Left renal cortex interstitium (tissue), 4 donors: Measurements from ENCODE around the gene OR9I1. TPM values are rescaled to one million over a fixed set of nuclear protein-coding genes. Genes with fewer than 3 reads are reported as not detected.

Experiments used
- DNase-seq, 4 donors: peaks; one replicate each; pipeline ENCODE4 v3.0.0-alpha.2; 2013; ENCODE audit warnings: low read depth in 4 of 4, low spot score in 2 of 4, missing footprints in 1 of 4
- polyA plus RNA-seq, 4 donors: library from polyadenylated mRNA; unstranded; fragments of 120-200 nt; gene quantifications; one replicate each; pipeline ENCODE4 v1.2.1, GENCODE V29; 2013; ENCODE audit not compliant: insufficient read length in 4 of 4

The OR9I1 gene, protein sequence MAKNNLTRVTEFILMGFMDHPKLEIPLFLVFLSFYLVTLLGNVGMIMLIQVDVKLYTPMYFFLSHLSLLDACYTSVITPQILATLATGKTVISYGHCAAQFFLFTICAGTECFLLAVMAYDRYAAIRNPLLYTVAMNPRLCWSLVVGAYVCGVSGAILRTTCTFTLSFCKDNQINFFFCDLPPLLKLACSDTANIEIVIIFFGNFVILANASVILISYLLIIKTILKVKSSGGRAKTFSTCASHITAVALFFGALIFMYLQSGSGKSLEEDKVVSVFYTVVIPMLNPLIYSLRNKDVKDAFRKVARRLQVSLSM
- not detected for polyA plus RNA-seq

DNA sequence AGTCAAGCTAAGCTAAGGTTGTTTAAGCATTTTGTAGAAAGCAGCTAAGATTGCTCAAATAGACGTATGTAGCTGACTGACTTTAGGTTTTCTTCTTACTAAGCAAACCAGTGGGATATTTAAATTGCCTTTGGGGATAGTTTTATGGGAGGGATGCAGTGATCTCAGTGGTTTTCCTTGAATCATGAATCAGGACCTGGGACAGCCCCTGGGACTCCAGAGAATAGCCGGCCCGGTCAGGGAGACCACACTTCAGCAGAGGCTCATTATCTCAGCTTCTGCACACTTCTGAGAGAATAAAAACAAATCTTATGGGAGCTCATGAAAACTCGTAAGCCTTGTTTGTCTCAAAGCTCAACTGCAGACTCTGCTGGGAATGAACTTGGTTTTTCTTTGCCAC is at the start of gene OR9I1:
OR9I1 (minus strand) TSS at position 62 of the 400 bp plus-strand sequence. CDS start 6,086 bp downstream, outside the sequence.
- DNase-seq: no peak

DNA sequence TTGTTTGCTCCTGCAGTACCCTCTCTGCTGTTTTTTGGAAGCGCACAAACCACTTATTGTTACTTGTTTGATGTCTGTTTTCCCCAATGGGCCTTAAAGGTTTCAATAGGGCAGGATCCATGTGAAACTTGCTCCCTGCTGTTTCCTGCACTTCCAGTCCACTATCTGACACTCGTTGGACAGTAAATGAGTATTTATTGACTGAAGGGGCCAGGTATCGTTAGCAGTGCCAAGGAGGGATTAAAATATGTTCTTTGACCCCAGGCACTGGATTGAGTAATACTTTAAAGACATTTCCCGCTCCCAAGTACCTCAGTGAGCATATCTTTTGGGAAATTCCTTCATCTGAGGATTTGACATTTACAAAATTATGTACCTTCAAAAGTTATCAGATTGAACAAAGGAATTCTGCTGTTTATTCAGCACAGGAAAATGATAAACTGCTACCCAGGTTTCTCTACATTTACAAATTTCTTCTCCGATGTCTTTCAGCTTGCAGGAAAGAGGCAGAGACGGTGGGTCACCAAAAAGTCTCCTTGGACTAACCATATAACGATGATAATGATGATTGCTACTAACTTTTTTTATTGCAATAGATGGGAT is 40.3 kb upstream of the OR9I1 start:
- no peak for DNase-seq

DNA sequence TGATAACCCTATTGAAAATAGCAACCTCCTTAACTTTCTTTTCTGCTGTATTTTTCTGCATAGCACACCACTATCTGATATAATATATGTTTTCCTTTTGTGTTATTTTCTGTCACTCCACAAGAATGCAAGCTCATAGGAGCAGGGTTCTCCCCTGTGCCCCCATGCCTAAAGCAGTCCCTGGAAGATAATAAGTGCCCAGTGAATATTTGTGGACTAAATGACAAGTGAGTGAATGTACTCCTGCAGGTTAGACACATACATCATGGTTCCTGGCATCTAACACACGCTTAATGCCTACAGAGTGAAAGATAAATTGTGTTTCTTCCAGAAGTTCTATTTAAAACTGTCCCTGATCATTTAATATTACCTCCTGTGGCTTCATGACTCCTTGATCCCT is 39.7 kb upstream of the OR9I1 start:
- no peak for DNase-seq

DNA sequence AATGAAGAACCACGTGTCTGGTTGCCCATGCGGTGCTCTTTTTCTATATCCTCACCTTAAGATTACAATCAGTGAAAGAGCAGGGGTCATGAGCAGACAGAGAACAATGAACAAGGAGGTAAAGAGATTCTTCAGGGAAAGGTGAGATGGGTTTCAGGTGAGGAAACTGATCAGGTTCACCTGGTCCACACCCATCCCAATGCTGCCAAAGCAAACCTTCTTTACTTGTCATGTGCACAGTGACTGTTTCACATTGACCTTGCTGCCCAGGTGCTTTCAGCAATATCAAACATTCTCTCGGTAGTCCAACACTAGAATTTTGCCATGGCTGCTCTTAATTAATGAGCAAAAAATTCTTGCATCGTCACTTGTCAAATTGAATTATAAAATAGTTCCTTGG is 39.1 kb upstream of the OR9I1 start:
- no peak for DNase-seq

DNA sequence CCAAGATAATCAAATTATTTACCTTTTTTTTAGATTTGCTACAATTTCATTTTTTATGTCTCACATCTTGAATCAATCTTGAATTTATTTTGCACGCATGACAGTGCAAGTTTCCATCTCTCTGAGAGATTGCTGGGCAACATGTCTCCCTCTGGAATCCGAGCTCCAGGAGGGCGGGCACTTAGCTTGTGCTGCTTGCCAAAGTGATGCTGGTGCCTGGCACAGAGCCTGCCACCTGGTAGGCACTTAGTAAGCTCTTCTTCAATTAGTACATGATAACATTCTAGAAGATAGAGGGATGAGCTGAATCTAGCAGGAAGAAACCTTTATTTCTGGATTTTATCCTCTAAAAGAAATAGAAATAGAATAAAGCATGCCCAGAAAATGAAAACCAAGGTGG is 27.5 kb upstream of the OR9I1 start:
- DNase-seq: no peak

DNA sequence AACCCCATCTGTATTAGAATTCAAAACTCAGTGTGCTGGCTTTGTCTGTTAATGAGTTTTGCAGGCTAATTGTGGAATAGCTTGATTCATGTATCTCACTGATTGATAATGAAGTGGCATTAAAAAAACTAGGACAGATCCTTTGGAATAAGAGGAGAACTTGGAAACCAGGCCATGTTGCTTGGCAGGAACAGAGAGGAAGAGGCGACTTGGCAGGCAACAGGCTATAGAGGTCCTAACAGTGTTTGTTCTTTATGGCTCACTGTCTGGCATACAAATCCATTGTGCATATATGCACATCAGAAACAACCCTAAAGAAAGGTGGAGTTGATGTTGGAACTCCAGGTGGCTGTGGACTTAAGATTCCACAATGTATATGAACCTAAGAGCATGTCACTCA is 17.4 kb upstream of the OR9I1 start:
- no peak for DNase-seq

DNA sequence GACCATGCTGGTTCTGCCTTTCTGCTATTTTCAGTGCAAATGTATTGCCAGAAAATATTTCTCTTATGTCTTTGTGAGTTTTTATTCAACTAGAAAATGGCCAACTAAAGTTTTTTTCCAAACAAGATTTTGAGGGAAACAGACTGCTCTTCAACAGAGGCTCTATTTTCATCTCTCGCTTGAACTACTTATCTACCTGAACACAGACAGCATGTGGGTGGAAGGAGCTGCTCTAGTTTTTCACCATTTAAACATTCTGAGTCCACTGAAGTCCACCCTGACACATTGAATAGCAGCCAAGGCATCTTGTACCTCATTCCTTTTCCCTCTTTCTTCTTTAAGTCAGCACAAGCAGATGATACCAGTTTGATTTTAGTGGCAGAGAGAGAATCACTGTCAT is 9.8 kb upstream of the OR9I1 start:
- DNase-seq: no peak

DNA sequence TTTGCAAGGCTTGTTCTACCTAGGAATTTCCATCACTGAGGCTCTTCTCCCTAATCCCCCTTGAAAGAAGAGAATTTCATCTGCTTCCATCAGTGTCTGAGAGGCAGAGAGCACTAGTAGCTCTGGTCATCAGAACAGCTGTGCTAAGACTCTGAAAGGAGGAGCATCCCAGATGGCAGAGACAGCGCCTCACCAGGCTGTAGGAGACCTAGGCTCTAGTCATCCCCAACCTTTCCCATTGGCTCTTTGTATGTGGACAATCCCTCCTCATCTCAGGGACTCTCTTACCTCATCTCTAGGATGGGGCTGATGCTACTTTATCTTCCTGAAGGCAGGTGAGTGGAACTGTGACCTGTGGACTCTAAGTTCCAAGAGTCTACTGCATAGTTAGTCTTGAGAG is 8.8 kb upstream of the OR9I1 start:
- DNase-seq: no peak

DNA sequence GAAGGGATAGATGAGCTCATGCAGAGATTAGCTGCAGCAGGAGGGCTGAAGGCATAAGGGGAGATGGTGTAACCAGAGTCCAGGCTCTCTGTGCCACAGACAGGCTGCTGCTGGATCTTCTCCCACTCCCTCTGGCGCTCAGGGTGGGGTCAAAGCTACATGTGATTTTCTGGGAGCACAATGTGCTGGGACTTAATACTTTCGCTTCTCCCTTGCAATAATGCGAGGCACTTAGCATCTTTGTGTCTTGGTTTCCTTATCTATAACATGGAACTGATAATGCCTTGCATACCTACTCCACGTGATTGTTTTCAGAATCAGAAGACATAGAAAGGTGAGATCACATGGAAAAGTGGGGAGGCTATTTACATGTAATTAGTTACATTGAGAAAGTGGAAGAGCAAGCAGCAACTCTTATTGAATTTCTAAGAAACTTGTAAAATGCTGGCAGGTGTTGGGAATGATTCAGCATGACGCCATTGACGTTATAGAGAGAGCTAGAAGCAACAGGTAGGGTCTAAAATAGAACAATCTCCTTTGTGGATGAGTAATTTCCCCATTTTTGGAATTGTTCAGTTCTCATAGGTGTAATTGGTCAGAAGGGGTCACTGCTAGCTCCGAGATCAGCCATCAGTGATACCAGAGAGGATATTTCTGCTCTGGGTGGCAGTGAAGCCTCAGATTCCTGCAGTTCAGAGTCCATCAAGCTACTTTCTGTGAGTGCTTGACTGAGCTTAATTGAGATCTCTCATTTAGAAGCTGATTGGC is 8.2 kb upstream of the OR9I1 start:
- DNase-seq: no peak

DNA sequence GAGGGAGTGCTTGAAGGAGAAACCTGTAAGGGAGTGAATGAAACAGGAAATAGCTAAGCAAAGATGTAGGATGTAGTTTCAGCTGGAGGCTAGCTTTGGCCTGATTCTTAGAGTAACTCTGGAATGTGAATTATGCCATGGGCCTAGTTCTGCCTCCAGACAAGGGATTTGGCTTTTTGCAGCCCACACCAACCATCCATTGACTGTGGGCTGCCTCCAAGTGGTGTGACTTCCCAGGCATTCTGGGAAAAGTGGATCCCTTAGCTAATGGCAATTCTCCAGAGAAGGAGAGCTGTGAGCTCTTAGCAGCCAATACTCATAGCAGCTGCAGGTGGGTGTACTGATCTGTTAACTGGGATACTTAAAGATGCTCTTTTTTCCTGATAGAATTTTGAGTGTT is 2.0 kb upstream of the OR9I1 start:
- DNase-seq: no peak

DNA sequence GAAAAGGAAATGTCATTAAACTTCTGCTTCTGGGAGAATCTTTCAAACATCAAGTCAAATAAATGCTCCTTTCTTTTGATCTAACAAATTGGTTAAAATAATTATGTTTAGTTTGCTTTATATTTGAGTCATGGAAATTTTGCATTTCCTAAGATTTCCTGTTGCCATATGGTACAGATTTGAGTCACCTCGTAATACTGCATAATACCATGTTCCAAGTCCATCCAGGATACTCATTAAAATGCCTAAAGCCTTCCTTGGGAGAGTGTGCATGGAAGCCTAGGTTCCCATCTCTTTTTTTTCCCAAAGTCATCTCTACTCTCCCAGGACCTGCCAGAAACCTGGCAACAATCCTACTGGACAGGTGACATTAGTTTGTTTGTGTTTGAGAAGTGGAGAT is 4.2 kb downstream of the OR9I1 start:
- no peak for DNase-seq

DNA sequence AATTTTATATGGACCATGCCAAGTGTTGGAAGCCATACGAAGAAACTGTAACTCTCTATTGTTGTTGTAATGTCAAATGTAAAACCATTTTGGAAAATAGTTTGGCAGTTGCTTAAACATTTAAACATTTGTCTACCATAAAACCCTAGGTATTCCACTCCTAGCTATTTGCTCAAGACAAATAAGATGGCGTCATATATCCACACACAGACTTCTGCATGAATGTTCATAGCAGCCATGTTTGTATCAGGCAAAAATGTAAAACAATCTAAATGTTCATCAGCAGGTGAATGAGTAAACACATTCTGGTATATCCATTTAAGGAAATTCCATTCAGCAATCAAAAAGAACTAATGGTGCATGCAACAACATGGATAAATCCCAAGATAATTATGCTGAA is 27.9 kb downstream of the OR9I1 start:
- DNase-seq: no peak

DNA sequence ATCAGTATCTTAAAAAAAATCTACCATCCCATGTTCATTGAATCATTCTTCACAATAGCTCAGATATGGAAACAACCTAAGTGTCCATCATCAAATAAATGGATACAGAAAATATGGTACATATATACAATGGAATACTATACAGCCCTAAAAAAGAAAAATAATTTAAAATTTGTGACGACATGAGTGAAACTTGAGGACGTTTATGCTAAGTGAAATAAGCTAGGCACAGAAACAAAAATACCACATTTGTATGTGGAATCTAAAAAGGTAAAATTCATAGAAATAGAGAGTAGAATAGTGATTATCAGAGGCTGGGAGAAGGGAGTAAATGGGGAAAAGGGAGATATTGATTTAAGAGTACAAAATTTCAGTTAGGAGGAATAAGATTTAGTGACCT is 38.8 kb downstream of the OR9I1 start:
- DNase-seq: no peak

DNA sequence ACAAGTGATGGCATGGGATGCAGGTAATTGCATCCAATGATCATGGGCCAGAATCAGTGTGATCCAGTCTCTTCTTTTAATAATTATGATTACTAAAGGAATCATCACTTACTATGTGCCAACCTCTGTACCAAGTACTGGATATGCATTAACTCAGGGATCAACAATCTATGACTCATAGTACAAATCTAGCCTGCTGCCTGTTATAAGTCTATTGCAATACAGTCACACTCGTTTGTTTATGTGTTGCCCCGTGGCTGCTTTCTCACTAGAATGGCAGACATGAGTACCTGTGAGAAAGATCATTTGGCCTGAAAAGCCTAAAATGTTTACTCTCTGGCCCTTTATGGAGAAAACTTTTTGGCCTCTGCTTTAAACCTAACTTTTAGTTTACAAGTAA is 49.5 kb downstream of the OR9I1 start:
- no peak for DNase-seq

DNA sequence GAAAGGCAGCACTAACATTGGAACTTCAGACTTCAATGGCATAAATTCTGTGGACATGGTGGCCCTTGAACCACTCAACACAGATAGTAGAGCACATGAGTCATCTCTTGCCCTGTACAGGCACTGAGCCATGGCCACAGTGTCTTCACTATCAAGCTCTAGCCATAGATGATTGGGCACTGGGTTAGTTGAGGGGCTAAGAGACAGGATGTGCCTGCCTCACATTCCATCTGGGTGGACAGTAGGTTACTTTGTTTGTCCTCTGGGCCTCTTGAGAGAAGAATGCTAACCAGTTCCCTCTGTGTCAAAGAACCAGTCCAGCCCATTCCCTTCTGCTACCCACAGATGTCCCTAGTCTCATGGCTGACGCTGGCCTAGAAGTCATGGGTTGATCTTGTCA is 54.7 kb downstream of the OR9I1 start:
- no peak for DNase-seq

DNA sequence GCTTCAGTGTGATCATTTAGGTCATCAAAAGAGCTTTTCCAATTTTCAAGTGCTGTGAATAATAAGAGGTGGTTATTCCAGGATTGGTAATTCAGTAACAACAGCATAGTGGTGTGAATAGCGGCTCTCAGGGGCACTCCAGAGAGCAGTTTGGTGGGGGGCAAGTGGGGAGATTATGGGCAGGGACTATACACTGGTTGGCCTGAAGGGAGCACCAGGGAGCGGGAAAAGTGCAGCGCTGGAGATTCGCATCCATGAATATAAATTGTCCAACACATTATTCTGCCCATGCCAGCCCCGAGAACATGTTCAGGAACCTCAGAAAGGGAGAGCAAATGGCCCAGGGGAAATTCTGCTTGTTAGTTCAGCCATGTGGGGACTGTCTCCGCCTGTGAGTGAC is 56.7 kb downstream of the OR9I1 start:
- no peak for DNase-seq

DNA sequence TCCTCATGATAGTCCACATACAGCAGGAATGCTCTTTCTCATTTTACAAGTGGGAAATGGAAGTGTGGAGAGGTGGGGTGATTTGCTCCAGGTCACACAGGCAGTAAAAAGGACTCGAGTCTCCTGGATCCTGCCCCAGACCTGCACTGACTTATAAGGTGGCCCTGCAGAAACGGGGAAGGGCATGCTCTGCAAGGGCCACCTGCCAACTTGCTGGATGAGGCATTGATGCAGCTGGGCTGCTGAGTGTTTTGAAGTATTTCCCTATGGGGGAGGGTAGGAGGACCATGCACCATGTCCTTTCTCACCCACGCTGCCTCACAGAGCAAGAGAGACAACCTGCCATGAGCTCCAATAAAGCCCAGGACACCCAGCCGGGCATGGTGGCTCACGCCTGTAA is 57.6 kb downstream of the OR9I1 start:
- no peak for DNase-seq

Other genes starting within 250 kb of the OR9I1 start
- gene OR9Q1, start 101.6 kb downstream of the OR9I1 start, polyA plus RNA-seq: not detected
- not detected for gene OR6Q1, start 94.6 kb downstream of the OR9I1 start, polyA plus RNA-seq
- not detected for gene OR9Q2, start 63.5 kb upstream of the OR9I1 start, polyA plus RNA-seq
- not detected for gene OR1S2, start 78.6 kb upstream of the OR9I1 start, polyA plus RNA-seq
- gene OR1S1, start 87.2 kb upstream of the OR9I1 start, polyA plus RNA-seq: not detected
- not detected for gene OR10Q1, start 103.4 kb upstream of the OR9I1 start, polyA plus RNA-seq
- not detected for gene OR10W1, start 142.7 kb upstream of the OR9I1 start, polyA plus RNA-seq
- gene OR5B17, start 233.5 kb upstream of the OR9I1 start, polyA plus RNA-seq: not detected